H7 (cell line): ENCODE data around the gene EFCAB3. TPM values are rescaled to one million over a fixed set of nuclear protein-coding genes. Genes with fewer than 3 reads are reported as not detected.
"Not testable (repeated sequence)": the region's sequence is repeated elsewhere in the genome, so short reads cannot be mapped to it uniquely, and the experiment has no call there.

Experiments used
- DNase-seq: peaks from one replicate; pipeline ENCODE4 v3.0.0; 2012
- H3K27me3 ChIP-seq: 2 replicates; pipeline ENCODE4 v1.6.0; 2011; ENCODE audit warnings: mild to moderate bottlenecking, low read length; ENCODE audit not compliant: control insufficient read depth, insufficient read depth
- H3K36me3 ChIP-seq: replicated peaks from 2 replicates; pipeline ENCODE4 v1.5.1; 2011; ENCODE audit warnings: low read length; ENCODE audit not compliant: control insufficient read depth, insufficient read depth
- H3K4me3 ChIP-seq: 2 replicates; pipeline ENCODE4 v1.5.1; 2011; ENCODE audit warnings: low read depth, mild to moderate bottlenecking, control low read depth, low read length, moderate library complexity; ENCODE audit not compliant: insufficient read depth
- total RNA-seq: library from RNA; depleted of rRNA; stranded (reverse); fragments of >200 nt; shearing (Covaris generic); gene quantifications from 2 replicates; pipeline ENCODE4 v1.2.3, GENCODE V29; 2014; rRNA removed

Gene EFCAB3
- total RNA-seq, 1 experiment from 2014 or later = not detected

- no peak overlapping the region for H3K4me3 ChIP-seq
- peaks cover 13% of the 10 kb centered on the region for H3K36me3 ChIP-seq
- no peaks in the 10 kb centered on the region for H3K27me3 ChIP-seq
Observed at GRCh38 chr17:62444063-62444462, 63.7 kb downstream of the EFCAB3 start.

GRCh38 chr17:62445791-62446190 lies 65.4 kb downstream of the EFCAB3 start:
- not testable (repeated sequence) for DNase-seq, H3K27me3 ChIP-seq, H3K4me3 ChIP-seq
- H3K36me3 ChIP-seq = peaks cover 10% of the 10 kb centered on the region

More at GRCh38 chr17:62444063-62444462, 63.7 kb downstream of the EFCAB3 start:
- no peak for DNase-seq

GRCh38 chr17:62452195-62452594 lies 71.8 kb downstream of the EFCAB3 start:
- H3K27me3 ChIP-seq, H3K36me3 ChIP-seq, DNase-seq, H3K4me3 ChIP-seq: not testable (repeated sequence)

- DNase-seq, H3K36me3 ChIP-seq, H3K4me3 ChIP-seq, H3K27me3 ChIP-seq: not testable (repeated sequence)
Observed at GRCh38 chr17:62453041-62453440, 72.7 kb downstream of the EFCAB3 start.

GRCh38 chr17:62453656-62454055 lies 73.3 kb downstream of the EFCAB3 start:
- H3K36me3 ChIP-seq, H3K27me3 ChIP-seq, H3K4me3 ChIP-seq, DNase-seq: not testable (repeated sequence)

GRCh38 chr17:62454111-62454510 lies 73.8 kb downstream of the EFCAB3 start:
- not testable (repeated sequence) for H3K4me3 ChIP-seq, H3K36me3 ChIP-seq, H3K27me3 ChIP-seq, DNase-seq

- Histone ChIP-seq H3K27me3 (no peaks in the 10 kb centered on the region), H3K4me3 (no peak overlapping the region)
- DNase-seq = no peak
Observed at GRCh38 chr17:62456016-62456415, 75.7 kb downstream of the EFCAB3 start.

GRCh38 chr17:62458483-62458882 lies 78.1 kb downstream of the EFCAB3 start:
- DNase-seq, H3K4me3 ChIP-seq, H3K36me3 ChIP-seq, H3K27me3 ChIP-seq: not testable (repeated sequence)

More at GRCh38 chr17:62456016-62456415, 75.7 kb downstream of the EFCAB3 start:
- no peaks in the 10 kb centered on the region for H3K36me3 ChIP-seq

- not testable (repeated sequence) for H3K4me3 ChIP-seq, H3K27me3 ChIP-seq, H3K36me3 ChIP-seq, DNase-seq
Observed at GRCh38 chr17:62464422-62464821, 84.1 kb downstream of the EFCAB3 start.

GRCh38 chr17:62465271-62465670 lies 84.9 kb downstream of the EFCAB3 start:
- H3K36me3 ChIP-seq, H3K27me3 ChIP-seq, H3K4me3 ChIP-seq, DNase-seq: not testable (repeated sequence)

Other genes with a start within 250 kb of the EFCAB3 start
- 28.8 and 34.4 TPM in 2 replicates for gene METTL2A, start 43.3 kb downstream of the EFCAB3 start, total RNA-seq
- 51.0 and 57.6 TPM in 2 replicates for gene TLK2, start 98.3 kb downstream of the EFCAB3 start, total RNA-seq
- 57.8 and 80.5 TPM in 2 replicates for gene MRC2, start 247.1 kb downstream of the EFCAB3 start, total RNA-seq